Aortic smooth muscle cell (primary cell): ENCODE data around the gene CLDN5. TPM values are rescaled to one million over a fixed set of nuclear protein-coding genes. Genes with fewer than 3 reads are reported as not detected.

Source experiments
- total RNA-seq: library from RNA; depleted of rRNA; stranded (reverse); fragments of >200 nt; gene quantifications from 2 replicates; pipeline ENCODE4 v1.2.3, GENCODE V29; 2014

The CLDN5 gene
- total RNA-seq = 7.7 and 17.2 TPM in 2 replicates

DNA sequence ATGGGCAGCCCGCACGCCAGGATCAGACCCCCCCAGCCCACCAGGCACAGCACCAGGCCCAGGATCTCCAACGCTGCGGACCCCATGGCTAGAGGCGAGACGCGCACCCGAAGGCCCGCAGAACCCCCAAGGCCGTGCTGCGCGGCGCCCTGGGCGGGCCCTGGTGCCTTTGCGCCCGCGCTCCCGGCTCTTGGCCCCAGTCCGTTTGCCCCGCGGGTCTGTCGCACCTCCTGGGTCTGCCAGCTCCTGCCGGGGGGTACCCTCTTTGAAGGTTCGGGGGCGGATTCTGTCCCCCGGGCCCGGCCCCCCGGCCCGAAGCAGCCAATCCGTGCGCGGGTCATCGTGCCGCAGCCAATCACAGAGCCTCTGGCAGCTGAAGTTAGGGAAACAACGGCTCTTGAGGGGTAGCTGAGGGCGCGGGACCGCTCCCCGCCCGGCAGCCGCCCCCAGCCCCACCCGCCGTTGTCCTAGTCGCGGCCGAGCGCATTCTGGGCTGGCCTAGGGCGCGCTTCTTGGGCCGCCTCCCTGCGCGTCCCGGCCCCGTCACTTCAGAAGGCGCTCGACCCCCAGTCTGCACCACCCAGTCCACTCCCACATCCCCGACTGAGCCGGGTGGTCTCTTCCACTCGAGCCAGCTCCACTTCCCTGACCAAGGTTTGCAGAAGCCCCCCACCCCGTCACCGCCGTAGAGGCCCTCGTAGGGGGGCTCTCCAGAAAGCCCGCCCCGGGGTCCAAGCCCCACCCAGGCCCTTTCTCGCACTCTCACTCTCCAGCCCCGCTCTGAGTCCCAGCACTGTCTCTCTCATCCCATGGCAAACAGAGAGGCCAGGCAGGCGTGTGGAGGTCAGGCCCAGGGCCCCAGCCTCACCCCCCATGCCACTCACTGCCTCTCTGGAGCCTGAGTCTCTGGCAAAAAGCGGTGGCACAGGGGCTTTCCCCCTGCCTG lies at the start of gene CLDN5:
Gene CLDN5, minus strand, starts transcription at position 241 of the 946 bp plus-strand sequence. Its CDS starts 155 bp downstream, at position 86.

GRCh38 chr22:19479355-19480172 lies 44.6 kb downstream of the CLDN5 start, which contains the start of gene CDC45:
Gene CDC45 (plus strand): TSS chr22:19479920. CDS start chr22:19479969, 49 bp downstream.

DNA sequence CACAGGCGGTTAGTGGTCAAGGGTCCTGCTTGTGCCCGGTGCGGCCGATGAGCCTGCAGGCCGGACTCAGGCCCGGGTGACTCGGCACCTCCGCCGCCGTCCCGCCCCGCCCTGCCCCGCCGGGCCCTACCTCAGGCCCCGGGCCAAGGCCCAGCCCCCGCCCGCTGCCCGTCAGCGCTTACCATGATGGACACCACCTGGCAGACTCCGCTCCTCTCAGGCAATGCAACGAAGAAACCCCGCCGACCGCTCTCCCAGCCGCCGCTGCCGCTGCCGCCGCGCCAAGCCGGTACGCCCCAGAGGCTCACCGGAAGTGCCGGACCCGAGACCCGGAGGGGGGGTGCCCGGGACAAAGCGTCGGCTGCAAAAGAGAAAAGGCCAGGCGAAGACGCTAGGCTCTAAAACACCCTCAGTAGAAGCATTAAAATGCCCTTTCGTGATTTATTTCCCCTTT lies 45.3 kb downstream of the CLDN5 start, which contains the start of gene UFD1:
Gene UFD1, minus strand, starts transcription at position 293 of the 454 bp plus-strand sequence. Its CDS starts 108 bp downstream, at position 185.

Other genes with a start within 250 kb of the CLDN5 start
- gene CLTCL1, start 232.7 kb downstream of the CLDN5 start, total RNA-seq = 3.7 and 5.1 TPM in 2 replicates
- 17.2 and 17.7 TPM in 2 replicates for gene HIRA, start 92.7 kb downstream of the CLDN5 start, total RNA-seq
- gene MRPL40, start 91.9 kb downstream of the CLDN5 start, total RNA-seq = 49.0 and 50.3 TPM in 2 replicates
- gene C22orf39, start 76.7 kb downstream of the CLDN5 start, total RNA-seq = 15.9 and 23.4 TPM in 2 replicates
- 85.9 and 101 TPM in 2 replicates for gene UFD1, start 45.2 kb downstream of the CLDN5 start, total RNA-seq
- 11.2 and 23.9 TPM in 2 replicates for gene CDC45, start 44.5 kb downstream of the CLDN5 start, total RNA-seq
- 25.6 and 30.7 TPM in 2 replicates for gene SEPTIN5, start 190.1 kb upstream of the CLDN5 start, total RNA-seq
- gene GP1BB, start 199.1 kb upstream of the CLDN5 start, total RNA-seq = 1.6 and 2.1 TPM in 2 replicates
- gene TBX1, start 236.4 kb upstream of the CLDN5 start, total RNA-seq = 0.12 and 0.13 TPM in 2 replicates